ENCODE data around the gene CCDC148.

GRCh38 chr2:158366342-158366741 is 90.2 kb downstream of the CCDC148 start:
- TF ChIP-seq CTCF (IDR thresholded peaks at IDR 0.05) (no peak), POLR2AphosphoS5 (IDR thresholded peaks at IDR 0.05) (no peak), POLR2A (IDR thresholded peaks at IDR 0.05) (no peak)
